Activated CD8-positive, alpha-beta memory T cell treated with anti-CD3 and anti-CD28 coated beads for 24 hours (primary cell): Measurements from ENCODE around the gene BACH2.
"Not testable (repeated sequence)": the region's sequence is repeated elsewhere in the genome, so short reads cannot be mapped to it uniquely, and the experiment has no call there.

Experiments
- DNase-seq: peaks from one replicate; pipeline ENCODE4 v3.0.0-alpha.2; 2020

Gene BACH2

GRCh38 chr6:90209527-90209926 is 87.1 kb downstream of the BACH2 start:
- DNase-seq, result no peak

GRCh38 chr6:90208690-90209089 is 88.0 kb downstream of the BACH2 start:
- DNase-seq, result not testable (repeated sequence)

- no peak for DNase-seq
Observed at GRCh38 chr6:90204327-90205056, 92.2 kb downstream of the BACH2 start.

GRCh38 chr6:90203672-90204071 is 93.0 kb downstream of the BACH2 start:
- no peak for DNase-seq

GRCh38 chr6:90202156-90202555 is 94.5 kb downstream of the BACH2 start:
- no peak for DNase-seq

- no peak for DNase-seq
Observed at GRCh38 chr6:90199900-90200299, 96.7 kb downstream of the BACH2 start.

- no peak for DNase-seq
Observed at GRCh38 chr6:90198758-90199425, 97.8 kb downstream of the BACH2 start.

- no peak for DNase-seq
Observed at GRCh38 chr6:90197854-90198496, 98.7 kb downstream of the BACH2 start.

GRCh38 chr6:90195094-90195829 is 101.4 kb downstream of the BACH2 start:
- no peak for DNase-seq

GRCh38 chr6:90194371-90194841 is 102.2 kb downstream of the BACH2 start:
- DNase-seq, result no peak

GRCh38 chr6:90193359-90193758 is 103.3 kb downstream of the BACH2 start:
- DNase-seq, result no peak

GRCh38 chr6:90192857-90193256 is 103.8 kb downstream of the BACH2 start:
- DNase-seq, result no peak

GRCh38 chr6:90190752-90191395 is 105.8 kb downstream of the BACH2 start:
- no peak for DNase-seq

GRCh38 chr6:90190131-90190530 is 106.5 kb downstream of the BACH2 start:
- DNase-seq, result no peak

GRCh38 chr6:90187437-90188121 is 109.1 kb downstream of the BACH2 start:
- DNase-seq, result no peak

- DNase-seq, result no peak
Observed at GRCh38 chr6:90186637-90187371, 109.8 kb downstream of the BACH2 start.

GRCh38 chr6:90186026-90186425 is 110.6 kb downstream of the BACH2 start:
- no peak for DNase-seq

- no peak for DNase-seq
Observed at GRCh38 chr6:90184334-90185298, 112.0 kb downstream of the BACH2 start.

- no peak for DNase-seq
Observed at GRCh38 chr6:90183587-90184333, 112.9 kb downstream of the BACH2 start.
